ENCODE results near the gene GSDME. TPM values are rescaled to one million over a fixed set of nuclear protein-coding genes. Genes with fewer than 3 reads are reported as not detected.
A peak's percentile ranks its signal among the peaks of the same experiment; 100 is the strongest.

Gene GSDME
- polyA plus RNA-seq, 1 of the 3 experiments (the other 2 are of a cell fraction): 109 TPM

GRCh38 chr7:24702755-24703154 is 54.5 kb downstream of the GSDME start (continued):
- TF ChIP-seq SIN3A (IDR thresholded peaks at IDR 0.05; ENCODE audit: borderline replicate concordance, low read depth, low read length): 0 out of 2 replicates have a peak, but pooled peaks have one; percentile 56
- TF ChIP-seq, protein P1, sequence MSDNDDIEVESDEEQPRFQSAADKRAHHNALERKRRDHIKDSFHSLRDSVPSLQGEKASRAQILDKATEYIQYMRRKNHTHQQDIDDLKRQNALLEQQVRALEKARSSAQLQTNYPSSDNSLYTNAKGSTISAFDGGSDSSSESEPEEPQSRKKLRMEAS (IDR thresholded peaks at IDR 0.05; ENCODE audit: low read depth): no peak
- TF ChIP-seq RXRA (IDR thresholded peaks at IDR 0.05; ENCODE audit: borderline replicate concordance, low read depth): no peak
- TF ChIP-seq MXI1 (IDR thresholded peaks at IDR 0.05; ENCODE audit: low read depth, low read length): no peak
- no peak for TF ChIP-seq POLR2AphosphoS5 (IDR thresholded peaks at IDR 0.05; ENCODE audit: low read depth, low read length)
- TF ChIP-seq, protein P2, sequence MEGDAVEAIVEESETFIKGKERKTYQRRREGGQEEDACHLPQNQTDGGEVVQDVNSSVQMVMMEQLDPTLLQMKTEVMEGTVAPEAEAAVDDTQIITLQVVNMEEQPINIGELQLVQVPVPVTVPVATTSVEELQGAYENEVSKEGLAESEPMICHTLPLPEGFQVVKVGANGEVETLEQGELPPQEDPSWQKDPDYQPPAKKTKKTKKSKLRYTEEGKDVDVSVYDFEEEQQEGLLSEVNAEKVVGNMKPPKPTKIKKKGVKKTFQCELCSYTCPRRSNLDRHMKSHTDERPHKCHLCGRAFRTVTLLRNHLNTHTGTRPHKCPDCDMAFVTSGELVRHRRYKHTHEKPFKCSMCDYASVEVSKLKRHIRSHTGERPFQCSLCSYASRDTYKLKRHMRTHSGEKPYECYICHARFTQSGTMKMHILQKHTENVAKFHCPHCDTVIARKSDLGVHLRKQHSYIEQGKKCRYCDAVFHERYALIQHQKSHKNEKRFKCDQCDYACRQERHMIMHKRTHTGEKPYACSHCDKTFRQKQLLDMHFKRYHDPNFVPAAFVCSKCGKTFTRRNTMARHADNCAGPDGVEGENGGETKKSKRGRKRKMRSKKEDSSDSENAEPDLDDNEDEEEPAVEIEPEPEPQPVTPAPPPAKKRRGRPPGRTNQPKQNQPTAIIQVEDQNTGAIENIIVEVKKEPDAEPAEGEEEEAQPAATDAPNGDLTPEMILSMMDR (IDR thresholded peaks at IDR 0.05): no peak
- no peak for TF ChIP-seq YY1 (IDR thresholded peaks at IDR 0.05; ENCODE audit: low read depth)

DNA sequence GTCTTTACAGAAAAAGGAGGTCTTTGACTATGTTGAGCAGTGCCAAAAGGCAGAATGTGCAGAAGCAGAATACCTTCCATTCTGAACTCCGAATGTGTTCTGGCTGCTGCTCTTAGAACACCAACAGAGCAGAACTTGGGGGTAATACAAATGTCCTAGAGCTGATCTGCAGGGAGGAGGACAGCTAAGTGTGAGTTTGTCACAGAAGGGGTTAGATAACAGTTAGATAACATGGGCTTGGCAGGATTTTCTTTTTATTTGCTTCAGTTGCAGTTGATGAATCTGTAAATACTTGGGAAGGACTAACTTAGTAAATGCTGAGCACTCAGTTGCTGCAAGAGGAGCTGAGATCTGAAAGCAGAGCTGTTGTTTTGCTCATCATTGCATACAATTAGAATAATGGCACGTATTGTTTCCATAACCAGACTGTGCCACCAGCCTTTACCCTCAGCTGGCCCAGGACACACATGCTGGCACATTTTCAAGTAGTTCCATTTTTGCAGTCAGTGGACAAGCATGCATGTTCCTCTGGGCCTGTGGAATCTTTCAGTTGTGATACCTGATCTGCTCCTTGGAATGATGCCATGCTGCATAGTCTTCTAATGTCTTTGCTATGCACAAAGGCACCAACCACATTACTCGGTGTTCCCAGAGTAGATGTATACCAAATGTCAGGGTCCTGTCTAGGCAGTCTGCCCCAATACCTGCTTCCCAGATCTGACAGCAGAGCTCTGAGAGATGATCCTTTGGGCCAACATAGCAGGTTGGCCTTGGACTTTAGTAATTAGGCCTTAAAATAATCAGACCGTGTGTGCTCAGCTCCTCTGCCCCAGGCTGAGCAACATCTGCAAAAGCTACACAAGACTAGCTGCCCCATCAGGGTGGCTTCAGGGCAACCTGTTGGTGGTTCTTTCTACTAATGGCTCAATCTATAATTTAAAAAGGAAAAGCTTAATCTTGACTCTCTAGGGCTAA is 55.7 kb downstream of the GSDME start:
- peak overlapping the region; percentile 68 to 79 for H3K27ac ChIP-seq (ENCODE audit: low read depth in 2 of 2, low read length in 1 of 2)
- H3F3A ChIP-seq (replicated peaks; ENCODE audit: insufficient read depth): peaks cover 23% of the 10 kb centered on the region
- POLR2A ChIA-PET: interaction anchor here (0.9 kb wide), 1 partner anchor 55 kb away, joined by 3 read pairs; no protein-coding TSS in a partner anchor
- H3K9me3 ChIP-seq: no peaks in the 10 kb centered on the region
- no peaks in the 10 kb centered on the region for H3K9me2 ChIP-seq
- H2AFZ ChIP-seq (ENCODE audit: low read depth): no peak overlapping the region
- H3K79me2 ChIP-seq (ENCODE audit: insufficient read depth): no peaks in the 10 kb centered on the region
- H3K4me1 ChIP-seq (ENCODE audit: control insufficient read depth in 1 of 2, insufficient read depth in 2 of 2, low read depth in 1 of 2, low read length in 1 of 2): peaks cover 30 to 32% of the 10 kb centered on the region in 2 experiments
- no peak for DNase-seq
- H3K27me3 ChIP-seq (ENCODE audit: insufficient read depth): no peaks in the 10 kb centered on the region
- no peak overlapping the region for H3K9ac ChIP-seq
- no peaks in the 10 kb centered on the region for H4K20me1 ChIP-seq (ENCODE audit: insufficient read depth)
- no peak overlapping the region for H3K4me3 ChIP-seq (ENCODE audit: low read depth in 2 of 2, low read length in 1 of 2)
- H3K36me3 ChIP-seq (replicated peaks in 1 of 2; ENCODE audit: control insufficient read depth in 1 of 2, insufficient read depth in 2 of 2, low read length in 1 of 2): peaks cover 17 to 47% of the 10 kb centered on the region in 2 experiments
- 50% methylated on average over 4 of the region's 4 CpGs for WGBS (ENCODE audit: low lambda C conversion rate)
- peak overlapping the region; percentile 55 for H3K4me2 ChIP-seq
- CTCF ChIA-PET: interaction anchor here (1.0 to 4.0 kb wide), 7 partner anchors 10 to 125 kb away, joined by 3 to 14 read pairs (median 5); no protein-coding TSS in a partner anchor
- TF ChIP-seq FOSL2 (IDR thresholded peaks at IDR 0.05; ENCODE audit: borderline replicate concordance, low read depth) (peak; percentile 69; the same call in 1 of the 2 replicates), SMC3 (IDR thresholded peaks at IDR 0.05; ENCODE audit: low read depth, low read length) (no peak), MXI1 (IDR thresholded peaks at IDR 0.05; ENCODE audit: low read depth, low read length) (no peak), SIN3A (IDR thresholded peaks at IDR 0.05; ENCODE audit: borderline replicate concordance, low read depth, low read length) (peak; percentile 93), EZH2phosphoT487 (IDR thresholded peaks at IDR 0.05; ENCODE audit: borderline replicate concordance, low read depth) (no peak), CHD2 (IDR thresholded peaks at IDR 0.05; ENCODE audit: low read length, partially characterized antibody) (no peak), POLR2AphosphoS5 (IDR thresholded peaks at IDR 0.05; ENCODE audit: low read depth, low read length) (peak; percentile 82), USF2 (IDR thresholded peaks at IDR 0.05; ENCODE audit: borderline replicate concordance, low read depth, low read length) (no peak), EP300 (IDR thresholded peaks at IDR 0.05; ENCODE audit: borderline replicate concordance in 1 of 2, low read depth in 1 of 2, low read length in 1 of 2) (peak; percentile 34 to 76; a peak in 2 of 4 replicates), TAF1 (IDR thresholded peaks at IDR 0.05; ENCODE audit: borderline replicate concordance, low read depth, low read length) (0 out of 2 replicates have a peak, but pooled peaks have one; percentile 14), GATA2 (CRISPR knock-in tag; IDR thresholded peaks at IDR 0.05) (no peak), GABPA (IDR thresholded peaks at IDR 0.05; ENCODE audit: low read depth) (no peak), JUND (IDR thresholded peaks at IDR 0.05) (peak; percentile 78), RCOR1 (IDR thresholded peaks at IDR 0.05; ENCODE audit: low read length) (no peak), TEAD4 (IDR thresholded peaks at IDR 0.05; ENCODE audit: borderline replicate concordance, insufficient read depth) (peak; percentile 86), MEF2A (IDR thresholded peaks at IDR 0.05; ENCODE audit: borderline replicate concordance, low read depth) (no peak), TCF12 (IDR thresholded peaks at IDR 0.05) (peak; percentile 86), YY1 (IDR thresholded peaks at IDR 0.05; ENCODE audit: low read depth) (no peak)
- TF ChIP-seq, protein P1 (IDR thresholded peaks at IDR 0.05; ENCODE audit: low read depth): peak; percentile 86
- TF ChIP-seq, protein P2 (IDR thresholded peaks at IDR 0.05): no peak
